ENCODE measurements around the gene ECHDC3.
A peak's percentile ranks its signal among the peaks of the same experiment; 100 is the strongest.

The ECHDC3 gene

DNA sequence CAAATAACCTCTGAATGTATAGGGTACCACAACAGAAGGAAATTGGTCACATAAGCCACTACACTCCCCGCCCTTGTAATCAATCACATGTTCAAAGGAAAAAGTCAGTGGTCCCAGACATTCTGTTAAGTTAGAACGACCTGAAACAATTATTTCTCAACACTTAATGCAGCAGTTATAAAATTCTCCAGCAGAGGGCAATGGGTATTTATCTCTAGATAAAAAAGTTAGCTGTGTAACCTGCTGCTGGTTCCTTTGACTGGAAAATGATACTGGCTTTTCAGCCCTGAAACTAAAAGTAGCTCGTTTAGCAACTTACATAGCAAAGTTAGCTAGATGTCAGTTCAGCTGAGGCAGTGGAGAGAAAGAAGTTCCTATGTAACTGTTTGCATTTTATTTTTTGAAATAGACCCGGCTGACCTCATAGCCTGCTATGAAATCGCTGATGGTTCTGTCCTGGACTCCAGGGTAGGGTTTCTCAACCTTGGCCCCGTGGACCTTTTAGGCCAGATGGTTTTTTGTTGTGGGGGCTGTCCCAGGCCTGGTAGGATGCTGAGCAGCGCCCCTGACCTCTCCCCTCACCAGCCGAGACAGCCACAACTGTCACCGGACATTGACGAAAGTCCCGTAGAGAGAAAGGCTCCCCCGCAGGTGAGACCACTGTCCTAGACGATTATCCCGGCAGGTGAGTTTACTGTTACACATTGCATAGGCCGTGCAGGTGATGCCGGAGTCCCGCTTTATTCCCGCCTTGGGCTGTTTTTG lies 40.8 kb downstream of the ECHDC3 start:
- TF ChIP-seq, protein P1, sequence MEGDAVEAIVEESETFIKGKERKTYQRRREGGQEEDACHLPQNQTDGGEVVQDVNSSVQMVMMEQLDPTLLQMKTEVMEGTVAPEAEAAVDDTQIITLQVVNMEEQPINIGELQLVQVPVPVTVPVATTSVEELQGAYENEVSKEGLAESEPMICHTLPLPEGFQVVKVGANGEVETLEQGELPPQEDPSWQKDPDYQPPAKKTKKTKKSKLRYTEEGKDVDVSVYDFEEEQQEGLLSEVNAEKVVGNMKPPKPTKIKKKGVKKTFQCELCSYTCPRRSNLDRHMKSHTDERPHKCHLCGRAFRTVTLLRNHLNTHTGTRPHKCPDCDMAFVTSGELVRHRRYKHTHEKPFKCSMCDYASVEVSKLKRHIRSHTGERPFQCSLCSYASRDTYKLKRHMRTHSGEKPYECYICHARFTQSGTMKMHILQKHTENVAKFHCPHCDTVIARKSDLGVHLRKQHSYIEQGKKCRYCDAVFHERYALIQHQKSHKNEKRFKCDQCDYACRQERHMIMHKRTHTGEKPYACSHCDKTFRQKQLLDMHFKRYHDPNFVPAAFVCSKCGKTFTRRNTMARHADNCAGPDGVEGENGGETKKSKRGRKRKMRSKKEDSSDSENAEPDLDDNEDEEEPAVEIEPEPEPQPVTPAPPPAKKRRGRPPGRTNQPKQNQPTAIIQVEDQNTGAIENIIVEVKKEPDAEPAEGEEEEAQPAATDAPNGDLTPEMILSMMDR (conservative IDR thresholded peaks at IDR 0.05; ENCODE audit: low read length), result peak; percentile 70
- no peak overlapping the region for H3K4me3 ChIP-seq (ENCODE audit: low read length)
- peak; percentile 53 for DNase-seq (ENCODE audit: low read depth)

DNA sequence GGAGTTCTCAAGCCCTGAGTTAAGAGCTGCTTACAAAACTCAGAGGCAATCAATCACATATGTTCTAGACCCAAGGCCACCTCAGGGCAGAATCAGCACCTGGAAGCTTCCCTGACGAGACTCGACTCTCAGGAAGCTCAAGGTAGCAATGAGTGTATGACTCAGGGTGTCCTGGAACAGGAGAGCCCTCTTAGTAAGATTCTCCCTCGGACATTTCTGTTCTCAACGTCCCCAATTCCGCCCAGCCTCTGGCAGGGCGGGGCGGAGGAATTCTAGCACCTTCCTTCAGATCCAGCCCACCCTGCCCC lies 41.3 kb downstream of the ECHDC3 start:
- DNase-seq (ENCODE audit: low read depth), result no peak
- no peak overlapping the region for H3K4me3 ChIP-seq (ENCODE audit: low read length)
- TF ChIP-seq, protein P1 (conservative IDR thresholded peaks at IDR 0.05; ENCODE audit: low read length), result no peak

DNA sequence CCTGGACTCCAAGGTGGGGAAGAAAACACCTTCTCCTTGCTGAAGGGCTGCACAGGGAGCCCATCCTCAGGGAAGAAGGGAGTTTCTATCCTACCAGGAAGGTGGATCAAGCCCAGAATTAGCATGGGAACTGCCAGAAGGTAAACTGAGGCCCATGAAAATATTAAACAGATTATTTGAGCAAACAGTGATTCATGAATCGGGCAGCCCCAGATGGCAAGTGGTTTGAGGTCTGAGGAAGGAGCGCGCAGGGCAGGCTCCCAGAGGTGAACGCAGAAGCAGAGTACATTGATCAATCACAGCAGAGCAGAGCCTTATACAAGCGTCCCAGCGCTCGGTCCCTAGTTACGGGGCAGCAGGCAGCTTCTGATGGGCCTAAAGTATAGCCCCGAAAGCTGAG lies 45.2 kb downstream of the ECHDC3 start:
- DNase-seq (ENCODE audit: low read depth), result no peak
- TF ChIP-seq, protein P1 (conservative IDR thresholded peaks at IDR 0.05; ENCODE audit: low read length), result no peak
- H3K4me3 ChIP-seq (ENCODE audit: low read length), result no peak overlapping the region

DNA sequence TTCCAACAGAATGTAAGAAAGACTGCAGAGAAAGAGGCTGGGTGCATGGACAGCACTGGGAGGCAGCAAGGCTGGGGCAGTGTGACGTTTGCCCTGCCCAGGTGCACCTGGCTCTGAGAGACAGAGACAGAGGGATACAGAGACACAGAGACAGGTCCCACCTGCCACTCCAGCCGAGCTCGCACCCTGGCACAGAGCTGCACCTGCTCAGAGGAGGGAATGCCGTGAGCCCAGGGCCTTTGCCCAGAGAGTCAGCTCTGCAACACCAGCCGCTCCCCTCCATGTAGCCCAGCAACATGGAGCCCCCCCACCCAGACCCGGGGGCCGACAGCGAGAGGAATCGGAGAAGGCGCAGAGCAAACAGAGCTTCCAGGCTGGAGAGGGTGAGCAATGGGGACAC lies 45.7 kb downstream of the ECHDC3 start:
- DNase-seq (ENCODE audit: low read depth), result no peak
- TF ChIP-seq, protein P1 (conservative IDR thresholded peaks at IDR 0.05; ENCODE audit: low read length), result no peak
- H3K4me3 ChIP-seq (ENCODE audit: low read length), result no peak overlapping the region

DNA sequence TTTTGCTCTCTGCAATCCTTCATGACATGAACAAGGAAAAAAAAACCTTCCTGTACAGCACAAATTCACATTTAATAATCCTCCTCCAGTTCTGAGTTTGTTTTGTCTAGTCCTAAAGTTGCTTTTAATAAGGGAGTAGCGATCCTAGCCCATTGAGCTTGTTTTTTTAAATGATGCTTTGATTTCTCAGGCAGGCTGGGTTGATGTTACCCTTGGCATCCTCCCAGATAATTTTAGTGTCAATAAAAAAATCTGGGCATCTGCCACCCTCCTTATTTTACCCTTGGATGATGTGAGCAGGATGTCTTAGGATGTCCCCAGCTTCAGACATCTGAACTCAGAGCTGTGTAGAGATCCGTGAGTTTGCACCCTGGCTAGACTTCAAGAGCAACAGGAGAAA lies 47.1 kb downstream of the ECHDC3 start:
- DNase-seq (ENCODE audit: low read depth), result no peak
- TF ChIP-seq, protein P1 (conservative IDR thresholded peaks at IDR 0.05; ENCODE audit: low read length), result no peak
- H3K4me3 ChIP-seq (ENCODE audit: low read length), result no peak overlapping the region

DNA sequence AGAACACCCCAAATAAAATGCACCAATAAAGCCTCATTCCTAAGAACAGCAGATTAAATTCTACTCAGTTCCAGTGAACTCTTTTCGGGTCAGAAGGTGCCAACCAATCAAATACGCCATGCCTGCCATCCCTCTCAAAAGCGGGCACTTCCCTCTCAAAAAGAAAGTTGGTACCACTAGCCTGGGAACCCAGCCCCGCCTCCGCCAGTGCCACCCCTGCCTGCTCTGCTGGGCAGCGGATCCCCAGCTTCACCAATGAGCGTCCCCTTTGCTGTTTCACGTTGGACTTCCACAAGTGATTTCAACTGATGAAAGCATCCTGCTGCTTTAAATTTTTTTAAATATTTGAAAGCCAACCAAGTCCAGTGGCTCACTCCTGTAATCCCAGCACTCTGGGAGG lies 47.8 kb downstream of the ECHDC3 start:
- no peak overlapping the region for H3K4me3 ChIP-seq (ENCODE audit: low read length)
- TF ChIP-seq, protein P1 (conservative IDR thresholded peaks at IDR 0.05; ENCODE audit: low read length), result no peak
- no peak for DNase-seq (ENCODE audit: low read depth)

DNA sequence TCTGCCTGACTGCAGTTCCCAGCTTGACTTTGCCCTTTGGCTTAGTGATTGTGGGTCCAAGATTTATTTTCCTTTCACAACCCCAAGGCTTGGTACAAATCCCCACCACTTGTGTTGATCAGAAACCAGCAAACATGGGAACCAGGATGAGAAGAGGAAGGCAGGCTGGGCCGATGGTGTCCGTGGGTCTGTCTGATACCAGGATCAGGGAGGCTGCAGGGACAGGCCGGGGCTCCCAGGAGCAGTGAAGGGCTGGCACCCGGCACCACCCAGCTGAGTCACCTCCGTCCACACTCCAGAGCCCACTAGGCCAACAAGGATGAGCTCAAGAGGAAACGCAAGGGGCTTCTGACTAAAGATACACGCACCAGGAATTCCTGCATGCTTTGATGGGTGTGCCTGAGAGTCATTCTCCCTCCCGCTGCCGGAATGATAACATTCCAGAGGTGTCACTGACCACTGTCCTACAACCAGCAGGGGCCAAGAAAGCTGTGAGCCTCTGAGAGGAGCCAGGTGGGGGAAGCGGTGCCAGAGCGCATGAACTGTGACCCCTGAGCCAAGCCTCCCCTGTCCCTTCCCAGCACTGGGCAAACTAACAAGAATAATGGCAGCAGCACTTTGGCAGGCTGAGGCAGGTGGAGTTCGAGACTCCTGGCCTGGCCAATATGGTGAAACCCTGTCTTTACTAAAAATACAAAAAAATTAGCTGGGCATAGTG lies 51.7 kb downstream of the ECHDC3 start:
- DNase-seq (ENCODE audit: low read depth), result peak; percentile 48
- H3K4me3 ChIP-seq (ENCODE audit: low read length), result no peak overlapping the region
- TF ChIP-seq, protein P1 (conservative IDR thresholded peaks at IDR 0.05; ENCODE audit: low read length), result no peak
